ENCODE data around the gene PTPN11. TPM values are rescaled to one million over a fixed set of nuclear protein-coding genes. Genes with fewer than 3 reads are reported as not detected.

PTPN11 gene
- polyA plus RNA-seq, 2 of the 4 experiments (the other 2 are of a cell fraction): 78.6 to 194 TPM

GRCh38 chr12:112479413-112479812, 60.7 kb downstream of the PTPN11 start:
- H3K4me3 ChIP-seq: no peak overlapping the region
- H3K27ac ChIP-seq: no peak overlapping the region
- H3K4me2 ChIP-seq: no peak overlapping the region
- POLR2A ChIA-PET: no interaction called here
- WGBS (ENCODE audit: missing lambda C conversion rate): 97% methylated on average over 1 of the region's 1 CpG
- no peaks in the 10 kb centered on the region for H3K9me3 ChIP-seq
- no peak for FAIRE-seq
- ATAC-seq: no peak
- no peaks in the 10 kb centered on the region for H3K4me1 ChIP-seq
- no peak for DNase-seq (ENCODE audit: low read depth in 1 of 2, low spot score in 1 of 2)
- no peak for TF ChIP-seq MYC (IDR thresholded peaks at IDR 0.05; ENCODE audit: borderline replicate concordance, low read length)
- no peak for TF ChIP-seq GATA3 (IDR thresholded peaks at IDR 0.05; ENCODE audit: borderline replicate concordance)
- TF ChIP-seq HDAC2 (IDR thresholded peaks at IDR 0.05): no peak
- no peak for TF ChIP-seq CBX8 (IDR thresholded peaks at IDR 0.05)
- no peak for TF ChIP-seq MAFK (IDR thresholded peaks at IDR 0.05; ENCODE audit: partially characterized antibody)
- TF ChIP-seq NR3C1 (IDR thresholded peaks at IDR 0.05): no peak
- TF ChIP-seq HMGXB4 (CRISPR knock-in tag; IDR thresholded peaks at IDR 0.05; ENCODE audit: borderline replicate concordance): no peak
- CTCF ChIA-PET: no interaction called here

DNA sequence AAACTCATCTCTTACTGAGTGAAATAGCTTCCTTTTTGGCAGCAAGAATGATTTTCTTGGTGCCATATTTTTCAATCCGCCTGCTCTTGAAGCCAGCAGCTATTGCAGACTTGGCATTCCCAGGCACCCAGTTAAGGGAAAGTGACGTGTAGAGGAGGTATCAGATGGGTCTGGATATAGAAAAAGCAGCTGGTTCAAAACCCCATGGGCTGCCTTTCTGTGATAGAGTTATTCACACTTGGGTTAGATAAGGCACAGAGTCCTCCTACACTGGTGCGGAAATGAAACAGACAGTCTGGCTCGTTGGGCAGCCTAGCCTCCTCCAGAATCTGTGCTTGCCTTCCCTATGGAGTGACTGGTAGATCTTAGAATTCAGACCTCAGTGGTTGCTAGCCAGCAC, 62.2 kb downstream of the PTPN11 start:
- H3K27ac ChIP-seq: no peak overlapping the region
- H3K4me1 ChIP-seq: no peaks in the 10 kb centered on the region
- DNase-seq (ENCODE audit: low read depth in 1 of 2, low spot score in 1 of 2) (no peak), FAIRE-seq (no peak), ATAC-seq (no peak)
- POLR2A ChIA-PET: no interaction called here
- H3K4me3 ChIP-seq: no peak overlapping the region
- no peak for TF ChIP-seq MYC (IDR thresholded peaks at IDR 0.05; ENCODE audit: borderline replicate concordance, low read length)
- TF ChIP-seq ATOH8 (CRISPR knock-in tag; IDR thresholded peaks at IDR 0.05; ENCODE audit: low read depth): no peak
- TF ChIP-seq ELK1 (IDR thresholded peaks at IDR 0.05; ENCODE audit: low read depth, low read length): no peak
- TF ChIP-seq E2F6 (IDR thresholded peaks at IDR 0.05; ENCODE audit: borderline replicate concordance, low read depth): no peak
- TF ChIP-seq HOXA7 (CRISPR knock-in tag; IDR thresholded peaks at IDR 0.05): no peak
- TF ChIP-seq HEYL (CRISPR knock-in tag; IDR thresholded peaks at IDR 0.05): no peak
- no peak for TF ChIP-seq PHF8 (IDR thresholded peaks at IDR 0.05; ENCODE audit: borderline replicate concordance, low read depth)
- no peak overlapping the region for H3K4me2 ChIP-seq
- CTCF ChIA-PET: interaction anchor here (0.6 kb wide), 2 partner anchors 48 to 52 kb away, joined by 3 read pairs; no protein-coding TSS in a partner anchor
- no peaks in the 10 kb centered on the region for H3K9me3 ChIP-seq
- 98% methylated on average over 4 of the region's 4 CpGs for WGBS (ENCODE audit: missing lambda C conversion rate)

GRCh38 chr12:112482733-112483132, 64.0 kb downstream of the PTPN11 start:
- H3K4me2 ChIP-seq: no peak overlapping the region
- WGBS (ENCODE audit: missing lambda C conversion rate): 88% methylated on average over 2 of the region's 2 CpGs
- no peaks in the 10 kb centered on the region for H3K9me3 ChIP-seq
- DNase-seq (ENCODE audit: low read depth in 1 of 2, low spot score in 1 of 2) (no peak), FAIRE-seq (no peak), ATAC-seq (no peak)
- ChIA-PET POLR2A (no interaction called here), CTCF (no interaction called here)
- no peak overlapping the region for H3K4me3 ChIP-seq
- H3K27ac ChIP-seq: no peak overlapping the region
- no peaks in the 10 kb centered on the region for H3K4me1 ChIP-seq
- TF ChIP-seq, protein P1, sequence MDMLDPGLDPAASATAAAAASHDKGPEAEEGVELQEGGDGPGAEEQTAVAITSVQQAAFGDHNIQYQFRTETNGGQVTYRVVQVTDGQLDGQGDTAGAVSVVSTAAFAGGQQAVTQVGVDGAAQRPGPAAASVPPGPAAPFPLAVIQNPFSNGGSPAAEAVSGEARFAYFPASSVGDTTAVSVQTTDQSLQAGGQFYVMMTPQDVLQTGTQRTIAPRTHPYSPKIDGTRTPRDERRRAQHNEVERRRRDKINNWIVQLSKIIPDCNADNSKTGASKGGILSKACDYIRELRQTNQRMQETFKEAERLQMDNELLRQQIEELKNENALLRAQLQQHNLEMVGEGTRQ (IDR thresholded peaks at IDR 0.05): no peak
- no peak for TF ChIP-seq MAZ (IDR thresholded peaks at IDR 0.05; ENCODE audit: borderline replicate concordance, low read depth, low read length)
- no peak for TF ChIP-seq JUN (IDR thresholded peaks at IDR 0.05)
- TF ChIP-seq BHLHE40 (IDR thresholded peaks at IDR 0.05; ENCODE audit: low read depth, low read length): no peak
- TF ChIP-seq HOXB13 (CRISPR knock-in tag; IDR thresholded peaks at IDR 0.05; ENCODE audit: low read depth): no peak
